Heart left ventricle (tissue), 16 donors: ENCODE measurements around the gene PDE9A. TPM values are rescaled to one million over a fixed set of nuclear protein-coding genes. Genes with fewer than 3 reads are reported as not detected.

Source experiments
- ATAC-seq, 4 donors: fragments of 200-7000 bp; cut with Tn5 transposase; one replicate each; pipeline ENCODE4 v1.9.1; 2020 to 2022; ENCODE audit warnings: moderate library complexity in 4 of 4, mild to moderate bottlenecking in 3 of 4, moderate number of reproducible peaks in 1 of 4
- DNase-seq, 5 donors: peaks; one replicate each; pipeline ENCODE4 v3.0.0-alpha.2; 2020
- H3K27ac ChIP-seq, 12 donors: fragments of 200-600 bp; sonication (generic) in 4 of 12; one replicate each; pipeline versions ENCODE4 v1.5.0 to v1.8.0; 2016 to 2022; ENCODE audit warnings: mild to moderate bottlenecking in 2 of 12
- H3K27me3 ChIP-seq, 9 donors: fragments of 200-600 bp; sonication (generic) in 2 of 9; one replicate each; pipeline versions ENCODE4 v1.5.1 to v1.8.0; 2016 to 2022; ENCODE audit warnings: mild to moderate bottlenecking in 3 of 9
- H3K36me3 ChIP-seq, 9 donors: fragments of 200-600 bp; sonication (generic) in 2 of 9; one replicate each; pipeline versions ENCODE4 v1.5.0 to v1.8.0; 2018 to 2022; ENCODE audit warnings: mild to moderate bottlenecking in 2 of 9
- H3K4me1 ChIP-seq, 12 donors: fragments of 200-600 bp; sonication (generic) in 4 of 12; one replicate each; pipeline versions ENCODE4 v1.5.0 to v1.8.0; 2016 to 2022; ENCODE audit warnings: mild to moderate bottlenecking in 3 of 12
- H3K4me3 ChIP-seq, 12 donors: fragments of 200-600 bp; sonication (generic) in 4 of 12; one replicate each; pipeline versions ENCODE4 v1.5.0 to v1.8.0; 2017 to 2022; ENCODE audit warnings: mild to moderate bottlenecking in 9 of 12, moderate library complexity in 4 of 12
- H3K9me3 ChIP-seq, 12 donors: fragments of 200-600 bp; sonication (generic) in 4 of 12; one replicate each; pipeline versions ENCODE4 v1.5.0 to v1.8.0; 2016 to 2022; ENCODE audit warnings: mild to moderate bottlenecking in 1 of 12
- CTCF ChIP-seq, 12 donors: fragments of 200-600 bp; sonication (generic) in 4 of 12; IDR thresholded peaks; one replicate each; pipeline versions ENCODE4 v1.5.0 to v1.8.0; 2018 to 2022; ENCODE audit warnings: antibody characterized with exemption in 12 of 12, mild to moderate bottlenecking in 5 of 12
- POLR2A ChIP-seq, 2 donors: fragments of 450-650 bp; IDR thresholded peaks; one replicate each; pipeline ENCODE4 v1.6.1; 2017; ENCODE audit warnings: antibody characterized with exemption in 2 of 2, mild to moderate bottlenecking in 2 of 2, moderate library complexity in 2 of 2
- WGBS, 4 donors: extraction: QIAGEN DNeasy Blood & Tissue Kit in 2 of 4; methylation state at CpG; one replicate each; pipeline versions ENCODE4 v1.1.5 to v1.1.7; 2013 to 2018; 5-methylcytosine and 5-hydroxymethylcytosine counted together
- intact Hi-C, 10 donors: fragments of 100-400 bp; cut with DNase I; formaldehyde crosslinking; loops; one replicate each; pipeline versions ENCODE4 v1.11.1 to v1.14.2; 2022
- polyA plus RNA-seq, 2 donors: library from polyadenylated mRNA; stranded (reverse); fragments of 200-250 nt; gene quantifications; one replicate each; pipeline ENCODE4 v1.2.3, GENCODE V29; 2013
- total RNA-seq, 9 donors: library from RNA; depleted of rRNA in 2 of 9; stranded (reverse); fragments of >200 nt in 2 of 9; fragmentation: NEBNext Ultra II Directional in 3 of 9; extraction: Animal tissue kit (Norgen Biotek cat#: 25700) in 3 of 9; gene quantifications; one replicate each; pipeline versions ENCODE4 v1.1.0 to v1.2.4, GENCODE V29; 2016 to 2023
- donor health status: ischemic (EF 13 %, LVEDD 7.1; RV severe dilation, severe dysfunction).
- donor health status: healthy with polysubstance abuse.
- donor health status: DM: no; HTN: yes; CAD: no.
- donor health status: DM: no; HTN: no; CAD: no.
- donor health status: ischemic (EF 25% LVEDD 6.9; RV normal size, moderate dysfunction).
- donor health status: ischemic (EF 25% LVEDD 5.7; RV mildly dilated, moderate dysfunction).
- donor health status: healthy.
- donor health status: DM: yes; HTN: yes; CAD: no.
- donor health status: ischemic (EF 35%, LVEDD 5.7; RV mildly dilated, moderate dysfunction).
- donor health status: nonischemic (EF 11% LVEDD 7.7; RV severe dilation, severe dysfunction).
- donor health status: DM: yes; HTN: yes; CAD: no.
- donor health status: PGD.
- donor health status: ischemic (EF 29% LVEDD 5.4; RV normal size, mild dysfunction).
- donor health status: nonischemic (EF 23%, LVEDD 6.1; RV moderate dilation, normal function).

PDE9A gene
- total and polyA plus RNA-seq, 11 donors = 1.5 to 4.0 (median 3.1) TPM

GRCh38 chr21:42637267-42638041, 16.0 kb upstream of the PDE9A start:
- 74 to 87% (median 82%) methylated on average over 32 to 36 of the region's 36 CpGs for WGBS, 4 donors
- no peaks in the 10 kb centered on the region for H3K36me3 ChIP-seq
- H3K9me3 ChIP-seq = no peaks in the 10 kb centered on the region
- no peak for TF ChIP-seq CTCF (IDR thresholded peaks at IDR 0.05)
- no peak for TF ChIP-seq POLR2A (IDR thresholded peaks at IDR 0.05)
- H3K4me1 ChIP-seq = peaks cover 0 to 12% (median 3%) of the 10 kb centered on the region in 12 donors
- no peak overlapping the region for H3K4me3 ChIP-seq
- H3K27me3 ChIP-seq = peaks cover 0 to 56% (median 7%) of the 10 kb centered on the region in 9 donors
- DNase-seq (peak in 1 of 5 donors; percentile 27), ATAC-seq (no peak)
- intact Hi-C loops = no loop called here
- no peak overlapping the region for H3K27ac ChIP-seq

- ATAC-seq (no peak), DNase-seq (peak in 1 of 5 donors; percentile 43)
- no peak overlapping the region for H3K27ac ChIP-seq
- intact Hi-C loops = no loop called here
- no peaks in the 10 kb centered on the region for H3K36me3 ChIP-seq
- H3K9me3 ChIP-seq = no peaks in the 10 kb centered on the region
- no peak for TF ChIP-seq POLR2A (IDR thresholded peaks at IDR 0.05)
- no peak for TF ChIP-seq CTCF (IDR thresholded peaks at IDR 0.05)
- 40 to 56% (median 53%) methylated on average over 15 to 19 of the region's 19 CpGs for WGBS, 4 donors
- peaks cover 0 to 12% (median 3%) of the 10 kb centered on the region in 12 donors for H3K4me1 ChIP-seq
- peaks cover 0 to 56% (median 7%) of the 10 kb centered on the region in 9 donors for H3K27me3 ChIP-seq
- no peak overlapping the region for H3K4me3 ChIP-seq
Observed at GRCh38 chr21:42638266-42638863, 15.1 kb upstream of the PDE9A start.

- H3K9me3 ChIP-seq = no peaks in the 10 kb centered on the region
- no peak overlapping the region for H3K27ac ChIP-seq
- H3K36me3 ChIP-seq = no peaks in the 10 kb centered on the region
- no peak for TF ChIP-seq CTCF (IDR thresholded peaks at IDR 0.05)
- TF ChIP-seq POLR2A (IDR thresholded peaks at IDR 0.05) = no peak
- DNase-seq (peak in 1 of 5 donors; percentile 12), ATAC-seq (no peak)
- peaks cover 0 to 12% (median 3%) of the 10 kb centered on the region in 12 donors for H3K4me1 ChIP-seq
- no peak overlapping the region for H3K4me3 ChIP-seq
- WGBS, 4 donors = 85 to 93% (median 89%) methylated on average over 8 of the region's 8 CpGs
- peaks cover 0 to 56% (median 7%) of the 10 kb centered on the region in 9 donors for H3K27me3 ChIP-seq
- intact Hi-C loops = loop anchor here in 2 of 10 donors (10.0 kb wide), 1 partner anchor 45 kb away; no protein-coding TSS in a partner anchor
Observed at GRCh38 chr21:42639646-42640152, 13.7 kb upstream of the PDE9A start.

GRCh38 chr21:42640486-42640885, 12.9 kb upstream of the PDE9A start:
- TF ChIP-seq CTCF (IDR thresholded peaks at IDR 0.05) (no peak), POLR2A (IDR thresholded peaks at IDR 0.05) (no peak)
- Histone ChIP-seq H3K4me1 (peaks cover 0 to 12% (median 3%) of the 10 kb centered on the region in 12 donors), H3K36me3 (no peaks in the 10 kb centered on the region), H3K9me3 (no peaks in the 10 kb centered on the region), H3K27ac (no peak overlapping the region), H3K4me3 (no peak overlapping the region), H3K27me3 (peaks cover 0 to 54% (median 7%) of the 10 kb centered on the region in 9 donors)
- ATAC-seq (no peak), DNase-seq (peak in 1 of 5 donors; percentile 13)
- intact Hi-C loops = loop anchor here in 2 of 10 donors (10.0 kb wide), 1 partner anchor 46 kb away; no protein-coding TSS in a partner anchor
- WGBS, 4 donors = 35 to 40% (median 37%) methylated on average over 4 of the region's 4 CpGs
